CD14-positive monocyte (primary cell): ENCODE measurements around the gene PPIL4. TPM values are rescaled to one million over a fixed set of nuclear protein-coding genes. Genes with fewer than 3 reads are reported as not detected.
A peak's percentile ranks its signal among the peaks of the same experiment; 100 is the strongest.
"Not testable (repeated sequence)": the region's sequence is repeated elsewhere in the genome, so short reads cannot be mapped to it uniquely, and the experiment has no call there.

Experiments used
- DNase-seq, 3 donors: peaks; one replicate each; pipeline ENCODE4 v3.0.0-alpha.2; 2011 to 2022
- H2AFZ ChIP-seq: 2 replicates; pipeline ENCODE4 v1.6.0; 2012; ENCODE audit warnings: mild to moderate bottlenecking, low read depth, low read length, inconsistent platforms; ENCODE audit not compliant: insufficient read depth, poor library complexity, severe bottlenecking
- H3K27ac ChIP-seq, 2 donors: 1 replicate in 1 of 2; 2 replicates in 1 of 2; pipeline ENCODE4 v1.5.1; 2012 to 2013; ENCODE audit warnings: low read length in 2 of 2, control low read depth in 1 of 2, inconsistent platforms in 1 of 2, low read depth in 1 of 2, mild to moderate bottlenecking in 1 of 2
- H3K27me3 ChIP-seq, 2 donors: one replicate each; pipeline versions ENCODE4 v1.6.0 to v1.6.1; 2011 to 2013; ENCODE audit warnings: low read length in 2 of 2; ENCODE audit not compliant: control insufficient read depth in 2 of 2, insufficient read depth in 2 of 2
- H3K36me3 ChIP-seq, 2 donors: replicated peaks in 1 of 2; 1 replicate in 1 of 2; 2 replicates in 1 of 2; pipeline versions ENCODE4 v1.5.1 to v1.6.1; 2012 to 2013; ENCODE audit warnings: low read length in 2 of 2, control low read depth in 1 of 2, inconsistent platforms in 1 of 2, mild to moderate bottlenecking in 1 of 2; ENCODE audit not compliant: insufficient read depth in 2 of 2, control insufficient read depth in 1 of 2
- H3K4me1 ChIP-seq, 2 donors: 1 replicate in 1 of 2; 2 replicates in 1 of 2; pipeline versions ENCODE4 v1.5.1 to v1.6.1; 2012 to 2013; ENCODE audit warnings: low read length in 2 of 2, control low read depth in 1 of 2, inconsistent platforms in 1 of 2, mild to moderate bottlenecking in 1 of 2, moderate library complexity in 1 of 2; ENCODE audit not compliant: insufficient read depth in 2 of 2, control insufficient read depth in 1 of 2
- H3K4me2 ChIP-seq: replicated peaks from 2 replicates; pipeline ENCODE3; 2012; ENCODE audit warnings: low read length, moderate library complexity, mild to moderate bottlenecking; ENCODE audit not compliant: poor library complexity, severe bottlenecking; ENCODE audit errors: extremely low read depth
- H3K4me3 ChIP-seq, 3 experiments: fragments of 200-600 bp in 1 of 3; sonication (generic) in 1 of 3; replicated peaks in 1 of 3; 1 replicate in 2 of 3; 2 replicates in 1 of 3; pipeline ENCODE4 v1.5.1; 2011 to 2013; ENCODE audit warnings: low read length in 3 of 3, mild to moderate bottlenecking in 3 of 3, control low read depth in 2 of 3, low read depth in 2 of 3, inconsistent platforms in 1 of 3, moderate library complexity in 1 of 3
- H3K79me2 ChIP-seq: 2 replicates; pipeline ENCODE4 v1.6.0; 2012; ENCODE audit warnings: mild to moderate bottlenecking, control low read depth, inconsistent platforms, low read length, moderate library complexity; ENCODE audit not compliant: insufficient read depth
- H3K9ac ChIP-seq: 2 replicates; pipeline ENCODE4 v1.6.0; 2017; ENCODE audit warnings: low read length, mild to moderate bottlenecking; ENCODE audit not compliant: insufficient read depth, poor library complexity, severe bottlenecking
- H3K9me3 ChIP-seq, 2 donors: replicated peaks in 1 of 2; 1 replicate in 1 of 2; 2 replicates in 1 of 2; pipeline versions ENCODE4 v1.5.1 to v1.6.1; 2012 to 2013; ENCODE audit warnings: low read length in 2 of 2, control low read depth in 1 of 2; ENCODE audit not compliant: control insufficient read depth in 1 of 2, insufficient read depth in 1 of 2
- H4K20me1 ChIP-seq: 2 replicates; pipeline ENCODE4 v1.6.0; 2012; ENCODE audit warnings: mild to moderate bottlenecking, low read length, control low read depth, moderate library complexity; ENCODE audit not compliant: insufficient read depth
- H3K27ac Mint-ChIP-seq, 7 donors: one replicate each; pipeline ENCODE4 v1.8.0; 2020; ENCODE audit warnings: mild to moderate bottlenecking in 7 of 7, mixed read lengths in 7 of 7, moderate library complexity in 6 of 7, inconsistent platforms in 2 of 7
- H3K27me3 Mint-ChIP-seq, 3 donors: one replicate each; pipeline ENCODE4 v1.8.0; 2021 to 2022; ENCODE audit warnings: low read depth in 3 of 3, mild to moderate bottlenecking in 3 of 3, mixed read lengths in 3 of 3, moderate library complexity in 3 of 3, inconsistent platforms in 1 of 3
- H3K36me3 Mint-ChIP-seq, 2 donors: one replicate each; pipeline ENCODE4 v1.8.0; 2020; ENCODE audit warnings: mixed read lengths in 2 of 2, inconsistent platforms in 1 of 2, mild to moderate bottlenecking in 1 of 2
- H3K4me1 Mint-ChIP-seq: one replicate; pipeline ENCODE4 v1.8.0; 2020; ENCODE audit warnings: mild to moderate bottlenecking, mixed read lengths
- H3K4me3 Mint-ChIP-seq, 2 donors: one replicate each; pipeline ENCODE4 v1.8.0; 2020; ENCODE audit warnings: mild to moderate bottlenecking in 2 of 2, mixed read lengths in 2 of 2, moderate library complexity in 1 of 2
- H3K9me3 Mint-ChIP-seq, 7 donors: one replicate each; pipeline ENCODE4 v1.8.0; 2020 to 2022; ENCODE audit warnings: mixed read lengths in 7 of 7, mild to moderate bottlenecking in 6 of 7, moderate library complexity in 6 of 7, inconsistent platforms in 2 of 7
- CTCF ChIP-seq: fragments of 200-600 bp; IDR thresholded peaks from one replicate; pipeline ENCODE4 v1.8.0; 2022; ENCODE audit warnings: antibody characterized with exemption, mild to moderate bottlenecking
- WGBS: methylation state at CpG from one replicate; pipeline ENCODE4 v1.1.5; 2013; ENCODE audit warnings: missing lambda C conversion rate; ENCODE audit not compliant: insufficient coverage; 5-methylcytosine and 5-hydroxymethylcytosine counted together
- intact Hi-C, 2 donors: fragments of 100-400 bp; cut with micrococcal nuclease; formaldehyde crosslinking; loops; one replicate each; pipeline versions ENCODE4 v1.15.0 to v1.15.1; 2023
- polyA plus RNA-seq, 3 donors: library from polyadenylated mRNA; depleted of rRNA in 1 of 3; unstranded in 2 of 3; stranded (reverse) in 1 of 3; fragments of 300-500 nt in 2 of 3; fragments of >200 nt in 1 of 3; fragmentation: Illumina TruSeq in 2 of 3; gene quantifications; 1 replicate in 2 of 3; 2 replicates in 1 of 3; pipeline ENCODE4 v1.2.3, GENCODE V29; 2012 to 2021

Gene PPIL4
- polyA plus RNA-seq, 3 donors = 3.5 to 9.2 (median 4.4) TPM

- intact Hi-C loops = no loop called here
- peaks cover 14 to 17% of the 10 kb centered on the region in 2 donors for H3K36me3 Mint-ChIP-seq
Observed at GRCh38 chr6:149497365-149497764, 48.5 kb downstream of the PPIL4 start.

GRCh38 chr6:149496597-149496996, 49.2 kb downstream of the PPIL4 start:
- H3K4me1 ChIP-seq, H3K4me1 Mint-ChIP-seq, H2AFZ ChIP-seq, H3K36me3 ChIP-seq, H3K27me3 Mint-ChIP-seq, H3K4me3 Mint-ChIP-seq, H3K4me2 ChIP-seq, H3K27ac ChIP-seq, intact Hi-C loops, H4K20me1 ChIP-seq, H3K9me3 Mint-ChIP-seq, H3K79me2 ChIP-seq, H3K27me3 ChIP-seq, H3K9me3 ChIP-seq, H3K9ac ChIP-seq, H3K4me3 ChIP-seq: not testable (repeated sequence)
- 100% methylated on average over 4 of the region's 6 CpGs for WGBS
- peak in 1 of 3 donors; percentile 22 for DNase-seq
- peak overlapping the region in 1 of 7 donors; percentile 38 for H3K27ac Mint-ChIP-seq
- peaks cover 8 to 11% of the 10 kb centered on the region in 2 donors for H3K36me3 Mint-ChIP-seq

More at GRCh38 chr6:149497365-149497764, 48.5 kb downstream of the PPIL4 start:
- no peak for DNase-seq
- Histone ChIP-seq H3K27me3 (no peaks in the 10 kb centered on the region), H3K79me2 (no peaks in the 10 kb centered on the region), H3K9me3 (no peaks in the 10 kb centered on the region), H2AFZ (no peak overlapping the region), H3K4me3 (no peak overlapping the region), H4K20me1 (no peaks in the 10 kb centered on the region), H3K9ac (no peak overlapping the region), H3K27ac (no peak overlapping the region), H3K36me3 (peaks cover 4 to 12% of the 10 kb centered on the region in 2 donors), H3K4me2 (no peak overlapping the region), H3K4me1 (no peaks in the 10 kb centered on the region)
- Mint-ChIP-seq H3K4me1 (peaks cover 6% of the 10 kb centered on the region), H3K4me3 (no peak overlapping the region), H3K27ac (peak overlapping the region in 1 of 7 donors; percentile 43), H3K9me3 (no peaks in the 10 kb centered on the region), H3K27me3 (peaks cover 0 to 1% (median 0%) of the 10 kb centered on the region in 3 donors)
- no CpG with 5 or more reads among the region's 2 CpGs for WGBS
- TF ChIP-seq CTCF = no peak

GRCh38 chr6:149495349-149496016, 50.4 kb downstream of the PPIL4 start:
- H3K4me1 ChIP-seq, H3K9ac ChIP-seq, H3K27me3 ChIP-seq, H3K36me3 ChIP-seq, H3K4me2 ChIP-seq, H3K27me3 Mint-ChIP-seq, H3K9me3 Mint-ChIP-seq, H3K9me3 ChIP-seq, H3K79me2 ChIP-seq, H3K4me1 Mint-ChIP-seq, H3K36me3 Mint-ChIP-seq, H4K20me1 ChIP-seq, H2AFZ ChIP-seq, DNase-seq, H3K27ac ChIP-seq, H3K4me3 ChIP-seq, H3K4me3 Mint-ChIP-seq, intact Hi-C loops: not testable (repeated sequence)
- WGBS = 100% methylated on average over 3 of the region's 11 CpGs
- H3K27ac Mint-ChIP-seq = peak overlapping the region in 1 of 7 donors; percentile 6

GRCh38 chr6:149494810-149495209, 51.0 kb downstream of the PPIL4 start:
- H3K79me2 ChIP-seq, H3K9ac ChIP-seq, H3K4me3 ChIP-seq, H3K9me3 ChIP-seq, H4K20me1 ChIP-seq, H3K36me3 Mint-ChIP-seq, H3K27me3 ChIP-seq, H3K4me2 ChIP-seq, H3K27me3 Mint-ChIP-seq, H3K4me1 Mint-ChIP-seq, intact Hi-C loops, H3K27ac Mint-ChIP-seq, H3K4me1 ChIP-seq, H3K36me3 ChIP-seq, H2AFZ ChIP-seq, H3K27ac ChIP-seq, H3K9me3 Mint-ChIP-seq, H3K4me3 Mint-ChIP-seq: not testable (repeated sequence)
- DNase-seq = peak in 2 of 3 donors; percentile 8 to 45
- 57% methylated on average over 1 of the region's 4 CpGs for WGBS
